Measurements from ENCODE around the gene FBXW10.
"Not testable (repeated sequence)": the region's sequence is repeated elsewhere in the genome, so short reads cannot be mapped to it uniquely, and the experiment has no call there.

FBXW10 gene

GRCh38 chr17:18721775-18722547 is 21.9 kb upstream of the FBXW10 start:
- not testable (repeated sequence) for H3K36me3 ChIP-seq (ENCODE audit: insufficient read depth); H3K27ac ChIP-seq; H3K4me3 ChIP-seq (IDR thresholded peaks at IDR 0.05; ENCODE audit: insufficient read depth, low read depth, low read length); H3K9ac ChIP-seq; H3K4me2 ChIP-seq; H3K79me2 ChIP-seq (ENCODE audit: insufficient read depth, low read depth); H2AFZ ChIP-seq (ENCODE audit: low read depth); H4K20me1 ChIP-seq (ENCODE audit: insufficient read depth); H3K27me3 ChIP-seq (ENCODE audit: insufficient read depth, low read depth)
- H3K4me1 ChIP-seq (ENCODE audit: low read depth, poor library complexity, severe bottlenecking), result peaks cover 14% of the 10 kb centered on the region

GRCh38 chr17:18722612-18723011 is 21.2 kb upstream of the FBXW10 start:
- peaks cover 14% of the 10 kb centered on the region for H3K4me1 ChIP-seq (ENCODE audit: low read depth, poor library complexity, severe bottlenecking)
- not testable (repeated sequence) for H3K27me3 ChIP-seq (ENCODE audit: insufficient read depth, low read depth); H3K79me2 ChIP-seq (ENCODE audit: insufficient read depth, low read depth); H3K4me3 ChIP-seq (IDR thresholded peaks at IDR 0.05; ENCODE audit: insufficient read depth, low read depth, low read length); H4K20me1 ChIP-seq (ENCODE audit: insufficient read depth); H2AFZ ChIP-seq (ENCODE audit: low read depth); H3K36me3 ChIP-seq (ENCODE audit: insufficient read depth); H3K27ac ChIP-seq; H3K9ac ChIP-seq; H3K4me2 ChIP-seq

- H3K9ac ChIP-seq; H3K79me2 ChIP-seq (ENCODE audit: insufficient read depth, low read depth); H3K27ac ChIP-seq; H3K4me2 ChIP-seq; H3K36me3 ChIP-seq (ENCODE audit: insufficient read depth); H3K27me3 ChIP-seq (ENCODE audit: insufficient read depth, low read depth); H2AFZ ChIP-seq (ENCODE audit: low read depth); H3K4me3 ChIP-seq (IDR thresholded peaks at IDR 0.05; ENCODE audit: insufficient read depth, low read depth, low read length); H4K20me1 ChIP-seq (ENCODE audit: insufficient read depth): not testable (repeated sequence)
- peaks cover 14% of the 10 kb centered on the region for H3K4me1 ChIP-seq (ENCODE audit: low read depth, poor library complexity, severe bottlenecking)
Observed at GRCh38 chr17:18723509-18723908, 20.3 kb upstream of the FBXW10 start.

DNA sequence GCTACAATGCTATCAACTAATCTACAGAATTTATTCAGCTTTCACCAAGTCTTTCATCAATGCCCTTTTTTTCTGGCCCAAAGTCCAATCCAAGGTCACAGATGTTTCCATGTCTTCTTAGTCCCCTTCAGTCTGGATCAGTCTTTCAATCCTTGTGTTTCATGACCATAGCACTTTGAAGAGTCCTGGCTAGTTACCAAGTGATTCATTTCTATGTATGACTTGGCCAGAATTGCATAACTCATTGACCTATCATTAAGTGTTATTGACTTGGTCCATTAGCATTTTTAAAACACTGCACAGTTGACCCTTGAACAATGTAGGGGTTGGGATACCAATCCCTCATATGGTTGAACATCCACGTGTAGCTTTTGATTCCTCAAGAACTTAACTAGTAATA is 11.4 kb upstream of the FBXW10 start:
- H2AFZ ChIP-seq (ENCODE audit: low read depth); H3K79me2 ChIP-seq (ENCODE audit: insufficient read depth, low read depth); H3K27ac ChIP-seq; H3K4me2 ChIP-seq; H4K20me1 ChIP-seq (ENCODE audit: insufficient read depth); H3K27me3 ChIP-seq (ENCODE audit: insufficient read depth, low read depth); H3K9ac ChIP-seq; H3K36me3 ChIP-seq (ENCODE audit: insufficient read depth); H3K4me3 ChIP-seq (IDR thresholded peaks at IDR 0.05; ENCODE audit: insufficient read depth, low read depth, low read length); H3K4me1 ChIP-seq (ENCODE audit: low read depth, poor library complexity, severe bottlenecking): not testable (repeated sequence)

- H3K36me3 ChIP-seq (ENCODE audit: insufficient read depth); H3K79me2 ChIP-seq (ENCODE audit: insufficient read depth, low read depth); H3K4me3 ChIP-seq (IDR thresholded peaks at IDR 0.05; ENCODE audit: insufficient read depth, low read depth, low read length); H3K27ac ChIP-seq; H4K20me1 ChIP-seq (ENCODE audit: insufficient read depth); H3K4me1 ChIP-seq (ENCODE audit: low read depth, poor library complexity, severe bottlenecking); H3K4me2 ChIP-seq; H3K9ac ChIP-seq; H2AFZ ChIP-seq (ENCODE audit: low read depth); H3K27me3 ChIP-seq (ENCODE audit: insufficient read depth, low read depth): not testable (repeated sequence)
Observed at GRCh38 chr17:18733350-18733749, 10.5 kb upstream of the FBXW10 start.

DNA sequence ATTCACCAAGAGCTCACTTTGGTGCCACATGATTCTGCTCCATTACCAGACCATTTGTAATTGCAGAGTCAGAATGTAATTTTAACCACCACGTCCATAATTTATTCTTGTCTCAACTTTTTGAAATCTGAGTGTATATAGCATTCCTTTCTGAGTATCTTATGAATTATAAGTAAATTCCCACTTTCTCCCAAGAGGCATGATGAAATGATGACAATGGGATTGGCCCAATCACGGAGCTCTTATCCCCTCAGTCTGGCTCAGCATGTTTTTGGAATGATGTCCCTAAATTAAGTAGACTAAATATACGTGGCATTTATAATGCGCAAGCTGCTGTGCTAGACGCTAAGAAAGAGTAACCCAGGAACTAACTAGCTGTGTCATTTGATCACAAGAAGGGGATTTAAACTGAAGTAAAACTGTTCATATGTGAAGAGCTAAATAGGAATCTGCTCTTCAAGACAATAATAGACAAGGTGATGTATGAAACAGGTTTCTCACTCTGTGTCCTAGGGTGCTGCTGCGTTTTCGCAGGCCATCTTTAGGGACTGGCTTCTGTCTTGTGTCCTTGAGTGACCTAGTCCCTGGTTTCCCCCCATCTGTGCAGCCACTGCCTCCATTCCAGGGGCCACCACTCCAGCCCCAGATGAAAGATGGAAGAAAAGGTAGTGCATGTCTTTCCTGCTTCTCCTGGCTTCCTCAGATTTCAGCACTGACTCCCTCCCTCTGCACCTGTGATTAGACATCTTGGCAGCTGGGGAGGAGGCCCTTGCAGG is 4.0 kb upstream of the FBXW10 start:
- H3K9ac ChIP-seq; H3K4me1 ChIP-seq (ENCODE audit: low read depth, poor library complexity, severe bottlenecking); H3K36me3 ChIP-seq (ENCODE audit: insufficient read depth); H3K27ac ChIP-seq; H4K20me1 ChIP-seq (ENCODE audit: insufficient read depth); H3K4me3 ChIP-seq (IDR thresholded peaks at IDR 0.05; ENCODE audit: insufficient read depth, low read depth, low read length); H3K79me2 ChIP-seq (ENCODE audit: insufficient read depth, low read depth); H3K27me3 ChIP-seq (ENCODE audit: insufficient read depth, low read depth); H3K4me2 ChIP-seq; H2AFZ ChIP-seq (ENCODE audit: low read depth): not testable (repeated sequence)

DNA sequence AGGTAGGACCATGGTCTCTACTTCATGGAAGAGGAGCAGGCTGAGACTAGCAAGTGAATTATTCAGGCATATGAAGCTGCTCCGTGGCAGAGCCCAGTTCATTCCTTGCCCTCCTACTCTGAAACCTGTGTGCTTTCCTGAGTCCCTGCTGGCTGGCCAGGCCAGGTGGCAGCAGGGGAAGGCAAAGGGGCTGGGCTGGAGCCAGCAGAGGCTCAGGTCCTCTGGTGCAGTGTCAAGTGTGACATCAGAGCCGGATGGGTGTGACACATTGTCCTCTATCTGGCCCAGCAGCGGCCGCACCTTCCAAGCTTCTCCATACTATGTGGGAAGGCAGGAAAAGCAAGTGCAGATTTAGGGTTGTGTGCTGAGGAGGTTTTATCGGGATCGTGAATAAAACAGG is 2.6 kb upstream of the FBXW10 start:
- H3K27ac ChIP-seq; H3K4me3 ChIP-seq (IDR thresholded peaks at IDR 0.05; ENCODE audit: insufficient read depth, low read depth, low read length); H3K4me1 ChIP-seq (ENCODE audit: low read depth, poor library complexity, severe bottlenecking); H3K36me3 ChIP-seq (ENCODE audit: insufficient read depth); H2AFZ ChIP-seq (ENCODE audit: low read depth); H3K9ac ChIP-seq; H3K4me2 ChIP-seq; H3K27me3 ChIP-seq (ENCODE audit: insufficient read depth, low read depth); H3K79me2 ChIP-seq (ENCODE audit: insufficient read depth, low read depth); H4K20me1 ChIP-seq (ENCODE audit: insufficient read depth): not testable (repeated sequence)

DNA sequence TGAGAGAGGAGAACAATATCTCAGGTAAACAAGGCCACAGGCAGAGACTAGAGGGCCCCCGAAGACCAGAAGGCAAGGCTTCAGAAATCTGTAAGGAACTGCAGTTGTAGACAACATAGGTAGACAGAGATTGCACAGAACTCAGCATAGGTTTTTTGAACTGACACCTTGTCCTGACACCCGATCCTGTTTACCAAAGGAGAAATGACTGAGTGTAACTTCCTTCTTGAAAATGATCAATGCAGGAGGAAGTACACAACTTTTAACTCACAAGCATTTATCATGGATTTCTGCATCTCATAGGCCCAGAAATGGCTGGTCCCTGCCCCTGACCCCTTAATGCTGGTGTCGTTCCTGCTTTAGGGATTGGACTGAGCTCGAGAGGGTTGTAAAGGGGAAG is 872 bp downstream of the FBXW10 start:
- H3K4me1 ChIP-seq (ENCODE audit: low read depth, poor library complexity, severe bottlenecking); H3K27me3 ChIP-seq (ENCODE audit: insufficient read depth, low read depth); H3K36me3 ChIP-seq (ENCODE audit: insufficient read depth); H4K20me1 ChIP-seq (ENCODE audit: insufficient read depth); H2AFZ ChIP-seq (ENCODE audit: low read depth); H3K9ac ChIP-seq; H3K79me2 ChIP-seq (ENCODE audit: insufficient read depth, low read depth); H3K4me3 ChIP-seq (IDR thresholded peaks at IDR 0.05; ENCODE audit: insufficient read depth, low read depth, low read length); H3K27ac ChIP-seq; H3K4me2 ChIP-seq: not testable (repeated sequence)

DNA sequence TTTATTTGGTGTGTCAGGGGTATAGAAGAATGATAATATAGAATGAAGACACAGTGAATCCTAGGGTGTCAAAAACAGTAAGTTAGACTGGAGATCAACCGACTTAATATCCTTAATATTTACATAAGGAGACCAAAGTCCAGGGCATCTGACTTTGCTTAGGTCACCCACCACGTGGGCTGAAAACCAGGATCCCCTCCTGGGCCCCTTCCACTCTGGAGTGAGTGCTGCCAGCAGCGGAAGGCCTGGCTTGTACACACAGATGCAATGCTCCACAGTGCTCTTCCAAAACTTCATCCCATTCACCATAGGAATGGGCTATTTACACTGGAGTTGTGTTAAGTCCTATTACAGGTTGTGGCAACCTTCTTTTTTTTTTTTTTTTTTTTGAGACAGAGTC is 2.7 kb downstream of the FBXW10 start:
- H3K27ac ChIP-seq; H3K4me1 ChIP-seq (ENCODE audit: low read depth, poor library complexity, severe bottlenecking); H3K4me3 ChIP-seq (IDR thresholded peaks at IDR 0.05; ENCODE audit: insufficient read depth, low read depth, low read length); H3K27me3 ChIP-seq (ENCODE audit: insufficient read depth, low read depth); H3K36me3 ChIP-seq (ENCODE audit: insufficient read depth); H3K79me2 ChIP-seq (ENCODE audit: insufficient read depth, low read depth); H2AFZ ChIP-seq (ENCODE audit: low read depth); H4K20me1 ChIP-seq (ENCODE audit: insufficient read depth); H3K4me2 ChIP-seq; H3K9ac ChIP-seq: not testable (repeated sequence)

DNA sequence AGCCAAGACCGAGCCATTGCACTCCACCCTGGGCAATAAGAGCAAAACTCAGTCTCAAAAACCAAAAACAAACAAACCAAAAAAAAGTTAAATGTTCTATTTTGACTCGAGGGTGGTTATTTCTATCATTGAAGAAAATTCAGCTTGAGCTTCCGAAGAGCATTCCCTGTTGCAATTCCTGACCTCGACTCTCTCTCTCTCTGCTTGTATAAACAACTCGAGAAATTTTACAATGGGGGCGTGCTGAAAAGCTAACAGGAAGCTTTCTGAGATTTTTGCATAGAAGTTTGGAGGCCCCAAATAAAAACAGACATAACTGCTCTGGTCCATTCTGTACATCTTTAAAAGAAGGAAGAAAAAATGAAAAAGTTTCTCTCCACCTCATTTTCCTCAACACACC is 3.6 kb downstream of the FBXW10 start:
- H3K4me2 ChIP-seq; H3K36me3 ChIP-seq (ENCODE audit: insufficient read depth); H3K27me3 ChIP-seq (ENCODE audit: insufficient read depth, low read depth); H3K4me1 ChIP-seq (ENCODE audit: low read depth, poor library complexity, severe bottlenecking); H2AFZ ChIP-seq (ENCODE audit: low read depth); H3K27ac ChIP-seq; H3K4me3 ChIP-seq (IDR thresholded peaks at IDR 0.05; ENCODE audit: insufficient read depth, low read depth, low read length); H3K79me2 ChIP-seq (ENCODE audit: insufficient read depth, low read depth); H3K9ac ChIP-seq; H4K20me1 ChIP-seq (ENCODE audit: insufficient read depth): not testable (repeated sequence)

Data from KMS-11 (cell line).